NCI-H69 (cell line): ENCODE results near the gene ETFA.

ENCODE experiments used
- DNase-seq: peaks from one replicate; lab custom pipeline; 2025; lab: John Stamatoyannopoulos, UW

ETFA gene

DNA sequence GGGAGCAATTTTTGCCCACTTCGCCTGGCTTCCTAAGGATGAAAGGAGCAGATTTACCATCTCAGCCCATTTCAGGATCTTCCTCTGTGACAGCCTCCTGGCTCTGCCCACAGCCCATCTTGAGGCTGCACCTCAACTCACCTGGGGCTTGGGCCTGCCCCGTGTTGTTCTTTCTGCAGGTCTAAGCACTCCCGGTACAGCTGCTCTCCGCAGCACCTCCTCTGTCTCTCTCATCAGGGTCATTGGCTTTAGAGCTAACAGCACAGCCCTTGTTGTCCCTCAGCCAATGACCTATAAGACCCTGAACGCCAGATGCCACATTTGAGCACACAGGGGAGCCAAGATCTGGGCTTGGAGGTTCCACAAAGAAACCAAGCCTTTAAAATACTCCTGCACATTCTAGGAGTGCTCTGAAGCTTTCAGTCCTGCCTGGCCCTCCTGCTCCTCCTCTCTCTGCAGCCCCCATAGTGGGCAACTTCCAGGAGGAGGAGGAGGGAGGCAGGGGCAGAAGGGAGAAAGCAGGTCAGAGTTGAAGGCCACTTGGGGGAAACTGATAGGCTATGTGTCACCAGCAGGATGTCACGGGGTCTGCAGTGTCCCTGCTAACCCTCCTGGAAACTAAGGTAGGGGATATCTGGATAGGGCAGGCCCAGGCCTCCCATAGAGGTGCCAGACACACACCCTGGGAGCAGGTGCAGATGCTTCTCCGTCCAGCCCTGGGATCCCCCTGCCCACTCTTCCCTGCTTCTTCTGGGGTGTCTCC is 115.6 kb downstream of the ETFA start:
- no peak for DNase-seq

- DNase-seq, result no peak
Measured at GRCh38 chr15:76193934-76194333, 117.3 kb downstream of the ETFA start.

GRCh38 chr15:76192715-76193114 is 118.6 kb downstream of the ETFA start:
- no peak for DNase-seq

DNA sequence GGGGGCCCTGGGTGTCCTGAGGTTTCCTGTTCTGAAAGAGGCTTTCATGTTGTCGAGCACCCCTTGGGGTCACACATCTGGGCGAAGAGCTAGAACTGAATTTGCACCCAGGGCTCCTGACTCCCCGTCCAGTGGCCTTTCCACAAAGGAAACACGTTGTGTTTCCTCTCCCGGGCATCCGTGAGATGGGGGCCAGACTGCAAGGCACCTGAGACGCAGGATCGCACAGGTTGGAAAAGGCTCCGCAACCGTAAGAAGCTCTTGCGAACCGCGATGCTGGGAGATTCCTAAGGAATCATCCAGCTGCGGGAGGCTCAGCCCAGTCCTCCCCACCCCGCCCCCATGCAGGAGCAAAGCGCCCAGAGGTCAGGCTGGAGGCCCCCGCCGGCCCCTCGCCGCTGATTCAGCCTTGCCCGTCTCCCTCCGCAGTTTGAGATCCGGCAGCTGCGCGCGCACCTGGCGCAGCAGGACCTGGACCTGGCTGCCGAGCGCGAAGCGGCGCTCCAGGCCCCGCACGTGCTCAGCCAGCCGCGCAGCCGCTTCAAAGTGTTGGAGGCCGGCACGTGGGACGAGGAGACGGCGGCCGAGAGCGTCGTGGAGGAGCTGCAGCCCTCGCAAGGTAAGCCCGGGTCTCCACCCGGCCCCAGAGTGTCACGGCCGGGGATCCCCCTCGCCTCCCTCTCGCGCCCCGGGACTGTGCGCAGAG is 119.6 kb downstream of the ETFA start:
- DNase-seq, result no peak

DNA sequence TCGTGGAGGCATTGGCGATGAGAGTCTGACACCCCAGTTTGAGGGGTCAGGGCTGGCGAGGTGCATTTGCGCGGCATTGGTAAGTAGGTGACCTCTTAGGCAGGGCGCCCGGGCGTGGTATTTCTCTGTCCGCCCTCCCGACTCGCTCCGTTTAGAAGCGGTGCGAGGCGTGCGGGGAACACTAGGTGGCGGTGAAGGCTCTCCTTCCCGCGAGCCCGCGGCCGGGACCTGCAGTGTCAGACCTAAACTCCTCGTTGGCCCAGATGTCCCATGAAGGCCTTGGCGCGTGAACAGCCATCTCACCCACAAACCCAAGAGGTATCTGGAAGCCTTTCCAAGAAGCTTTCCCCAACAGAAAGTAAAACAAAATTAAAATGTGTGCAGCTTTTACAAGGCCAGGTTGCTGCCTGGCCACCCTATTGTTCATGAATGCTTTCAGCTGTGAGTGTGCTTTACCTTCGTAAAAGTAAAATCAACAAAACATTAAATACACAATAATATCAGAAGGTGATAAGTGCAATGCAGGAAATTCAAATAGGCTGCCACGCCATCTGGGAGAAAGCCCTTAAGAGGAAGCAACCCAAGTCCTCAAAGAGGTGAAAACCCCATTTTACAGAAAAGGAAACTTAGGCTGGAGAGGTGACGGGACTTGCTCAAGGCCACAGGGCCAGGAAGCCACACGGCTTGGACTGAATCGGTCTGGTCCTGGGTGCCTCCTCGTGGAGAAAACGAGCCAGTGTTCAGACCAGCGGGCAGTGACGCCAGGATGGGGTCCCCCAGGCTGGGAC is 120.3 kb downstream of the ETFA start:
- peak; percentile 80 for DNase-seq

- DNase-seq, result no peak
Measured at GRCh38 chr15:76190070-76190564, 121.2 kb downstream of the ETFA start.

GRCh38 chr15:76189106-76189505 is 122.2 kb downstream of the ETFA start:
- no peak for DNase-seq

DNA sequence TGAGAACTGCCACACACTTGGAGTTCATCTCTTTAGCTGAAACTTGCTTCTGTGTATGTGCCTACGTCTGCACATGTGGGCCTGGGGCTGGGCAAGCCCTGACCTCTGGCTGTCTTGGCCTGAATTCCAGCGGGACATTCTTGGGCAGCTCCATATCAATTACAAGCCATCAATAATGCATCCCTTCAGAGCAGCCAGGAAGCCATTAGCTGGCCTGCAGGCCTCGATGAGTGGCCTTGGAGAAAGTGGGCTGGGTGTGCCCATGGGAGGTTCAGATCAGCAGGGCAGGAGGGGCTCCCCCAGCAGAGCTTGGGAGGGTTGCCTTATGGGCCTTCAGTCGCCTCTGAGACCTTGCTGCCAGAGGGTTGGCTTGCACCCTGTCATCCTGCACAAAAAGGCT is 124.1 kb downstream of the ETFA start:
- DNase-seq, result no peak

- peak; percentile 62 for DNase-seq
Measured at GRCh38 chr15:76185716-76186115, 125.6 kb downstream of the ETFA start.

- no peak for DNase-seq
Measured at GRCh38 chr15:76184650-76185035, 126.6 kb downstream of the ETFA start.

GRCh38 chr15:76183930-76184649 is 127.2 kb downstream of the ETFA start:
- DNase-seq, result no peak

- no peak for DNase-seq
Measured at GRCh38 chr15:76181705-76182107, 129.6 kb downstream of the ETFA start.

- DNase-seq, result no peak
Measured at GRCh38 chr15:76180321-76180720, 130.9 kb downstream of the ETFA start.

DNA sequence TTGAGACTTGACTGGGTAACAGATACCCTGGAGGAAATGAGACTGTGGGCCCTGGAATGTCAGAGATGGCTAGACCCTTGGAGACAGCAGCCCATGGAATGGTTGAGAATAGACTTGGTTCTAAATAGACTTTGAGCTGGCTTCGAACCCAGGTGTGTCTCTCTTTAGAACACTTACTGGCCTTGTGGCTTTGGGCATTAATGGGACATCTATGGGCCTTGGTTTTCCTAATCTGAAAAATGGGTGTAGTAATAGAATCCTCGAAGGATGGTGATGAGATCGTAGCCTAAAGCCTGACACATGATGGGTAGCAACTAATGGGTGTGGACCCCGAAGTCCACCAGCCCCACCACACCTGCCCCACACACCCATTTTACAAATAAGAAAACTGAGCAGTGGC is 132.2 kb downstream of the ETFA start:
- DNase-seq, result no peak

DNA sequence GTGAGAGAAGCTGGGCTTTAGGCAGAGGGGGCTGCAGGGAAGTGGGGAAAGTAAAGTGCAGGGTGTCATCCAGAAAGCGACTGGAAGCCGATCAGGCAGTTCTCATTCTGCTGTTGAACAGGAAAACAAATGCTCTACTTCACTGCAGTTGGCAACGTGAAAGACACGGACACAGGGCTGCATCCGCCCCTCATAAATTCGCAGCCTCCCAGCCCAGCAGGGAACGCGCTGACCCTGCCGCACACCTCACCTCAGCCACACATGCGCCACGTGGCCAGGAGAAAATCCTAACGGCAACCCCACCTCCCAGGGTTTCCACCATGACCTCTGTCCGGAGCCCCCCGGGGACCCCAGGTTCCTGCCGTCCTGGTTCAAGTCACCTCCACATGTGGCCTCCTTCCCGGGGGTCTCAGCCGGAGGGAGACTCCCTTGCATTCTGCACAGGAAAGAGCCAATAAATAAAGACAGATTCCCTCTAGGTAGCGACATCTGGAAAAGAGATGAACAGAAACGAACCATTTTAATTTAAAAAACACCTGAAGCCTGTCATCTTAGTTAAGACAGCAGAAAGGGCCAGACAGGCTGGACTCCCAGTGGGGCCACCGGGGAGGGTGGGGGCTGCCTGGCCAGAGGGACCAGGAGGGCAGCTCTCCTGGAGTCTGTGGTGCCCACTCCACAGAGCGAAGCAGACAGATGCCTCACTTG is 132.8 kb downstream of the ETFA start:
- peak; percentile 41 for DNase-seq

GRCh38 chr15:76177491-76178040 is 133.7 kb downstream of the ETFA start:
- no peak for DNase-seq

- DNase-seq, result no peak
Measured at GRCh38 chr15:76176487-76177085, 134.7 kb downstream of the ETFA start.

- no peak for DNase-seq
Measured at GRCh38 chr15:76176059-76176458, 135.2 kb downstream of the ETFA start.

GRCh38 chr15:76175442-76175841 is 135.8 kb downstream of the ETFA start:
- DNase-seq, result no peak

GRCh38 chr15:76174654-76175053 is 136.6 kb downstream of the ETFA start:
- DNase-seq, result no peak
